ENCODE measurements around the gene RNF222. TPM values are rescaled to one million over a fixed set of nuclear protein-coding genes. Genes with fewer than 3 reads are reported as not detected.

RNF222 gene
- total RNA-seq, 4 donors from 2014 or later, result not detected

GRCh38 chr17:8441690-8442089, 44.1 kb upstream of the RNF222 start:
- Histone ChIP-seq H3K27me3 (no peaks in the 10 kb centered on the region), H3K4me1 (peaks cover 4 to 8% of the 10 kb centered on the region in 2 donors), H3K36me3 (peaks cover 4 to 13% of the 10 kb centered on the region in 2 donors), H3K9me3 (no peaks in the 10 kb centered on the region), H3K4me3 (replicated peaks in 1 of 3) (no peak overlapping the region), H3K27ac (no peak overlapping the region)
- intact Hi-C loops (cut with DNase I), result no loop called here
- WGBS, 2 donors, result 79 to 83% methylated on average over 2 of the region's 2 CpGs
- TF ChIP-seq POLR2A (IDR thresholded peaks at IDR 0.05), result no peak
- no peak for TF ChIP-seq CTCF (IDR thresholded peaks at IDR 0.05)
- DNase-seq, result no peak

- Histone ChIP-seq H3K4me3 (replicated peaks in 1 of 3) (no peak overlapping the region), H3K27me3 (no peaks in the 10 kb centered on the region), H3K36me3 (peaks cover 4 to 7% of the 10 kb centered on the region in 2 donors), H3K9me3 (no peaks in the 10 kb centered on the region), H3K4me1 (peaks cover 4 to 10% of the 10 kb centered on the region in 2 donors), H3K27ac (no peak overlapping the region)
- no peak for TF ChIP-seq CTCF (IDR thresholded peaks at IDR 0.05)
- DNase-seq, result no peak
- WGBS, 2 donors, result 94 to 100% methylated on average over 3 of the region's 3 CpGs
- intact Hi-C loops (cut with DNase I), result no loop called here
Measured at GRCh38 chr17:8439681-8440080, 42.1 kb upstream of the RNF222 start.

GRCh38 chr17:8438441-8438840, 40.8 kb upstream of the RNF222 start:
- H3K27me3 ChIP-seq, result no peaks in the 10 kb centered on the region
- no peak for DNase-seq
- peaks cover 3 to 4% of the 10 kb centered on the region in 2 donors for H3K36me3 ChIP-seq
- intact Hi-C loops (cut with DNase I), result no loop called here
- TF ChIP-seq POLR2A (IDR thresholded peaks at IDR 0.05), result no peak
- TF ChIP-seq CTCF (IDR thresholded peaks at IDR 0.05), result no peak
- 89% methylated on average over 5 of the region's 5 CpGs for WGBS, 2 donors
- peaks cover 4 to 10% of the 10 kb centered on the region in 2 donors for H3K4me1 ChIP-seq
- no peaks in the 10 kb centered on the region for H3K9me3 ChIP-seq
- no peak overlapping the region for H3K4me3 ChIP-seq (replicated peaks in 1 of 3)
- no peak overlapping the region for H3K27ac ChIP-seq

GRCh38 chr17:8436844-8437171, 39.2 kb upstream of the RNF222 start:
- Histone ChIP-seq H3K27me3 (no peaks in the 10 kb centered on the region), H3K4me1 (peaks cover 0 to 10% of the 10 kb centered on the region in 2 donors), H3K4me3 (replicated peaks in 1 of 3) (peak overlapping the region; percentile 76 to 92 (median 78)), H3K27ac (peak overlapping the region; percentile 1 to 99 (median 99)), H3K36me3 (peaks cover 3 to 4% of the 10 kb centered on the region in 2 donors), H3K9me3 (no peaks in the 10 kb centered on the region)
- TF ChIP-seq POLR2A (IDR thresholded peaks at IDR 0.05) (no peak), CTCF (IDR thresholded peaks at IDR 0.05) (no peak)
- DNase-seq, result no peak
- 17 to 18% methylated on average over 5 of the region's 5 CpGs for WGBS, 2 donors
- intact Hi-C loops (cut with DNase I), result no loop called here

- intact Hi-C loops (cut with DNase I), result no loop called here
- Histone ChIP-seq H3K4me1 (peaks cover 0 to 10% of the 10 kb centered on the region in 2 donors), H3K36me3 (peaks cover 3 to 4% of the 10 kb centered on the region in 2 donors), H3K4me3 (replicated peaks in 1 of 3) (peak overlapping the region; percentile 76 to 92 (median 78)), H3K27ac (peak overlapping the region; percentile 95 to 99 (median 99)), H3K27me3 (no peaks in the 10 kb centered on the region), H3K9me3 (no peaks in the 10 kb centered on the region)
- peak; percentile 61 to 66 for DNase-seq
- TF ChIP-seq POLR2A (IDR thresholded peaks at IDR 0.05) (no peak), CTCF (IDR thresholded peaks at IDR 0.05) (peak in 1 of 6 experiments; percentile 3)
- WGBS, 2 donors, result 1 to 4% methylated on average over 20 to 21 of the region's 43 CpGs
Measured at GRCh38 chr17:8436169-8436843, 38.7 kb upstream of the RNF222 start.
